Activated B cell treated with CpG ODN at 0.5 μM for 24 hours (primary cell): ENCODE data around the gene SKOR2. TPM values are rescaled to one million over a fixed set of nuclear protein-coding genes. Genes with fewer than 3 reads are reported as not detected.
A peak's percentile ranks its signal among the peaks of the same experiment; 100 is the strongest.
"Not testable (repeated sequence)": the region's sequence is repeated elsewhere in the genome, so short reads cannot be mapped to it uniquely, and the experiment has no call there.

Source experiments
- ATAC-seq: fragments of 200-7000 bp; cut with Tn5 transposase; one replicate; pipeline ENCODE4 v1.10.0; 2021; ENCODE audit warnings: low read depth, mild to moderate bottlenecking, moderate library complexity
- CTCF ChIA-PET: fragments of 350-600 bp; sonication (Branson Sonifier 250); formaldehyde crosslinking; loops from one replicate; lab custom pipeline; 2021; ENCODE audit warnings: antibody characterized with exemption; lab: Charles Lee
- POLR2A ChIA-PET: fragments of 350-600 bp; sonication (Branson Sonifier 250); formaldehyde crosslinking; loops from one replicate; lab custom pipeline; 2021; ENCODE audit warnings: antibody characterized with exemption; lab: Charles Lee
- DNase-seq: peaks from one replicate; pipeline ENCODE4 v3.0.0; 2022
- H3K27ac Mint-ChIP-seq: one replicate; pipeline ENCODE4 v1.8.0; 2020; ENCODE audit warnings: mixed read lengths
- H3K27me3 Mint-ChIP-seq: one replicate; pipeline ENCODE4 v1.8.0; 2021; ENCODE audit warnings: mixed read lengths
- H3K36me3 Mint-ChIP-seq: one replicate; pipeline ENCODE4 v1.8.0; 2021; ENCODE audit warnings: low read depth, mixed read lengths
- H3K4me1 Mint-ChIP-seq: one replicate; pipeline ENCODE4 v1.8.0; 2021; ENCODE audit warnings: mixed read lengths
- H3K4me3 Mint-ChIP-seq: one replicate; pipeline ENCODE4 v1.8.0; 2020; ENCODE audit warnings: mild to moderate bottlenecking, mixed read lengths
- H3K9me3 Mint-ChIP-seq: one replicate; pipeline ENCODE4 v1.8.0; 2020; ENCODE audit warnings: mixed read lengths
- intact Hi-C: fragments of 100-400 bp; cut with micrococcal nuclease; formaldehyde crosslinking; loops from one replicate; pipeline ENCODE4 v1.15.1; 2024
- total RNA-seq: library from RNA; stranded (reverse); gene quantifications from 2 replicates; pipeline ENCODE4 v1.2.3, GENCODE V29; 2022
- TF ChIP-seq, protein P1 (sequence below): fragments of 200-600 bp; IDR thresholded peaks from one replicate; pipeline ENCODE4 v1.8.0; 2022; ENCODE audit warnings: antibody characterized with exemption, mild to moderate bottlenecking

Gene SKOR2
- total RNA-seq, 1 donor from 2014 or later = not detected

GRCh38 chr18:47209171-47209570 is 42.3 kb downstream of the SKOR2 start:
- intact Hi-C loops = no loop called here
- ChIA-PET POLR2A (no interaction called here), CTCF (no interaction called here)
- no peak overlapping the region for H3K27ac Mint-ChIP-seq
- H3K9me3 Mint-ChIP-seq = no peaks in the 10 kb centered on the region
- peaks cover 33% of the 10 kb centered on the region for H3K27me3 Mint-ChIP-seq
- no peaks in the 10 kb centered on the region for H3K36me3 Mint-ChIP-seq
- DNase-seq (no peak), ATAC-seq (no peak)
- H3K4me1 Mint-ChIP-seq = no peaks in the 10 kb centered on the region
- no peak overlapping the region for H3K4me3 Mint-ChIP-seq
- TF ChIP-seq, protein P1, sequence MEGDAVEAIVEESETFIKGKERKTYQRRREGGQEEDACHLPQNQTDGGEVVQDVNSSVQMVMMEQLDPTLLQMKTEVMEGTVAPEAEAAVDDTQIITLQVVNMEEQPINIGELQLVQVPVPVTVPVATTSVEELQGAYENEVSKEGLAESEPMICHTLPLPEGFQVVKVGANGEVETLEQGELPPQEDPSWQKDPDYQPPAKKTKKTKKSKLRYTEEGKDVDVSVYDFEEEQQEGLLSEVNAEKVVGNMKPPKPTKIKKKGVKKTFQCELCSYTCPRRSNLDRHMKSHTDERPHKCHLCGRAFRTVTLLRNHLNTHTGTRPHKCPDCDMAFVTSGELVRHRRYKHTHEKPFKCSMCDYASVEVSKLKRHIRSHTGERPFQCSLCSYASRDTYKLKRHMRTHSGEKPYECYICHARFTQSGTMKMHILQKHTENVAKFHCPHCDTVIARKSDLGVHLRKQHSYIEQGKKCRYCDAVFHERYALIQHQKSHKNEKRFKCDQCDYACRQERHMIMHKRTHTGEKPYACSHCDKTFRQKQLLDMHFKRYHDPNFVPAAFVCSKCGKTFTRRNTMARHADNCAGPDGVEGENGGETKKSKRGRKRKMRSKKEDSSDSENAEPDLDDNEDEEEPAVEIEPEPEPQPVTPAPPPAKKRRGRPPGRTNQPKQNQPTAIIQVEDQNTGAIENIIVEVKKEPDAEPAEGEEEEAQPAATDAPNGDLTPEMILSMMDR = no peak

GRCh38 chr18:47206945-47207637 is 44.4 kb downstream of the SKOR2 start:
- TF ChIP-seq, protein P1 = no peak
- Mint-ChIP-seq H3K4me1 (no peaks in the 10 kb centered on the region), H3K27me3 (peaks cover 25% of the 10 kb centered on the region), H3K27ac (no peak overlapping the region), H3K4me3 (no peak overlapping the region), H3K9me3 (no peaks in the 10 kb centered on the region), H3K36me3 (no peaks in the 10 kb centered on the region)
- POLR2A ChIA-PET = no interaction called here
- DNase-seq (no peak), ATAC-seq (no peak)
- intact Hi-C loops = no loop called here
- CTCF ChIA-PET = interaction anchor here (1.3 to 2.5 kb wide), 2 partner anchors 107 to 156 kb away, joined by 3 to 6 read pairs; no protein-coding TSS in a partner anchor

DNA sequence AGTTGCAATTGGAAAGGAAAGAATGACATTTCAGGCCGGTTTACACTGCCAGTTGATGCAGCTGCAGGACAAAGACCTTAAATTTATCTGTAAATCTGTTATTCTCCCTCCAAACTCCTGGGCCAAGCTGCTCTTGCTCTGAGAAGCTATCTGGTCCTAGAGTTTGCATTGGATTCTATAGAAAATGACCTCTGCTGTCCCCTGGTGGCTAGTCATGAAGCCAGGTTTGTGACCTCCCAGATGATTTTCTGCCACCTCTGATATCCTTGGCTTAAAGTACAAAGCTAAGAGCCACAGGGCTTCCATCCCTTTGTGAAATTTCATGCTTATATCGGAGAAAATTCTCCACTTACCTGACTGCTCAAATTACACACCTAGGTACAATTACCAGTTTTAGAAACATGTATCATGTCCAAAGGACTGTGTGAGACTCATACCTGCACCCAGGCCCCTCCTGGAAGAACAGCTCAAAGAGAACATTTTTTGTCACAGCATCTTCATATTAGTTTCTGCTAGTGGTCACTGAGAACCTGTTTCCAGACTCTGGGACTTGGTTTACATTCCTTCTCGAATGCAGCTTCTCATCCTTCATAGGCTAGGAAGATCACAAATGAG is 46.4 kb downstream of the SKOR2 start:
- TF ChIP-seq, protein P1 = peak; percentile 25
- intact Hi-C loops = loop anchor here (1.0 kb wide), 1 partner anchor 105 kb away; no protein-coding TSS in a partner anchor
- CTCF ChIA-PET = interaction anchor here (0.6 to 4.4 kb wide), 21 partner anchors 10 to 544 kb away, joined by 3 to 49 read pairs (median 6); partner anchors contain the start of gene HDHD2
- ATAC-seq (no peak), DNase-seq (no peak)
- H3K36me3 Mint-ChIP-seq = no peaks in the 10 kb centered on the region
- no peaks in the 10 kb centered on the region for H3K9me3 Mint-ChIP-seq
- no peak overlapping the region for H3K4me3 Mint-ChIP-seq
- POLR2A ChIA-PET = interaction anchor here (1.3 kb wide), 1 partner anchor 54 kb away, joined by 6 read pairs; the partner anchor contains the start of gene HDHD2
- no peaks in the 10 kb centered on the region for H3K4me1 Mint-ChIP-seq
- no peak overlapping the region for H3K27ac Mint-ChIP-seq
- peaks cover 18% of the 10 kb centered on the region for H3K27me3 Mint-ChIP-seq

GRCh38 chr18:47203626-47204464 is 47.6 kb downstream of the SKOR2 start:
- ChIA-PET CTCF (interaction anchor here (0.5 to 4.4 kb wide), 15 partner anchors 9 to 545 kb away, joined by 3 to 49 read pairs (median 7); partner anchors contain the start of gene HDHD2), POLR2A (no interaction called here)
- DNase-seq (no peak), ATAC-seq (no peak)
- no peak overlapping the region for H3K27ac Mint-ChIP-seq
- H3K4me3 Mint-ChIP-seq = no peak overlapping the region
- H3K9me3 Mint-ChIP-seq = no peaks in the 10 kb centered on the region
- TF ChIP-seq, protein P1 = no peak
- intact Hi-C loops = no loop called here
- H3K36me3 Mint-ChIP-seq = no peaks in the 10 kb centered on the region
- peaks cover 13% of the 10 kb centered on the region for H3K27me3 Mint-ChIP-seq
- H3K4me1 Mint-ChIP-seq = no peaks in the 10 kb centered on the region

DNA sequence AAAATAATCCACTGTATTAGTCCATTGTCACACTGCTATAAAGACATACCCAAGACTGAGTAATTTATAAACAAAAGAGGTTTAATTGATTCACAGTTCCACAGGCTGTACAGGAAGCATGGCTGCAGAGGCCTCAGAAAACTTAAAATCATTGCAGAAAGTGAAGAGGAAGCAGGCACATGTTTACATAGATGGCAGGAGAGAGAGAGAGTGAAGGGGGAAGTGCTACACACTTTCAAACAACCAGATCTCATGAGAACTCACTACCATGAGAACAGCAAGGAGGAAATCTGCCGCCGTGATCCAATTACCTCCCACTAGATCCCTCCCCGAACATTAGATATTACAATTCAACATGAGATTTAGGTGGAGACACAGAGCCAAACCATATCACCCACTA is 55.5 kb downstream of the SKOR2 start:
- H3K9me3 Mint-ChIP-seq, H3K4me3 Mint-ChIP-seq, intact Hi-C loops, H3K36me3 Mint-ChIP-seq, H3K27me3 Mint-ChIP-seq, DNase-seq: not testable (repeated sequence)
- POLR2A ChIA-PET = interaction anchor here (1.2 kb wide), 1 partner anchor 46 kb away, joined by 4 read pairs; the partner anchor contains the start of gene HDHD2
- CTCF ChIA-PET = interaction anchor here (2.1 kb wide), 1 partner anchor 9 kb away, joined by 8 read pairs; no protein-coding TSS in a partner anchor
- peaks cover 19% of the 10 kb centered on the region for H3K4me1 Mint-ChIP-seq
- H3K27ac Mint-ChIP-seq = peak overlapping the region; percentile 8
- peak; percentile 28 for ATAC-seq
